Gastrocnemius medialis (tissue), 4 donors: ENCODE results near the gene ADARB2.

Experiments
- CTCF ChIP-seq, 5 experiments: fragments of 450-650 bp in 3 of 5; fragments of 200-600 bp in 2 of 5; sonication (generic) in 2 of 5; IDR thresholded peaks in 4 of 5; conservative IDR thresholded peaks in 1 of 5; 1 replicate in 4 of 5; 2 replicates in 1 of 5; pipeline ENCODE4 v1.5.1; 2016 to 2019; ENCODE audit warnings: antibody characterized with exemption in 5 of 5, mild to moderate bottlenecking in 3 of 5, moderate library complexity in 3 of 5
- POLR2A ChIP-seq, 2 donors: fragments of 450-650 bp; IDR thresholded peaks; one replicate each; pipeline ENCODE4 v1.6.1; 2017; ENCODE audit warnings: antibody characterized with exemption in 2 of 2, mild to moderate bottlenecking in 2 of 2, moderate library complexity in 2 of 2

GRCh38 chr10:1196656-1197055, 540.7 kb downstream of the ADARB2 start:
- TF ChIP-seq CTCF (IDR thresholded peaks at IDR 0.05 in 4 of 5, conservative IDR thresholded peaks at IDR 0.05 in 1 of 5): no peak
- TF ChIP-seq POLR2A (IDR thresholded peaks at IDR 0.05): no peak
